ENCODE results near the gene INSIG1.

DNA sequence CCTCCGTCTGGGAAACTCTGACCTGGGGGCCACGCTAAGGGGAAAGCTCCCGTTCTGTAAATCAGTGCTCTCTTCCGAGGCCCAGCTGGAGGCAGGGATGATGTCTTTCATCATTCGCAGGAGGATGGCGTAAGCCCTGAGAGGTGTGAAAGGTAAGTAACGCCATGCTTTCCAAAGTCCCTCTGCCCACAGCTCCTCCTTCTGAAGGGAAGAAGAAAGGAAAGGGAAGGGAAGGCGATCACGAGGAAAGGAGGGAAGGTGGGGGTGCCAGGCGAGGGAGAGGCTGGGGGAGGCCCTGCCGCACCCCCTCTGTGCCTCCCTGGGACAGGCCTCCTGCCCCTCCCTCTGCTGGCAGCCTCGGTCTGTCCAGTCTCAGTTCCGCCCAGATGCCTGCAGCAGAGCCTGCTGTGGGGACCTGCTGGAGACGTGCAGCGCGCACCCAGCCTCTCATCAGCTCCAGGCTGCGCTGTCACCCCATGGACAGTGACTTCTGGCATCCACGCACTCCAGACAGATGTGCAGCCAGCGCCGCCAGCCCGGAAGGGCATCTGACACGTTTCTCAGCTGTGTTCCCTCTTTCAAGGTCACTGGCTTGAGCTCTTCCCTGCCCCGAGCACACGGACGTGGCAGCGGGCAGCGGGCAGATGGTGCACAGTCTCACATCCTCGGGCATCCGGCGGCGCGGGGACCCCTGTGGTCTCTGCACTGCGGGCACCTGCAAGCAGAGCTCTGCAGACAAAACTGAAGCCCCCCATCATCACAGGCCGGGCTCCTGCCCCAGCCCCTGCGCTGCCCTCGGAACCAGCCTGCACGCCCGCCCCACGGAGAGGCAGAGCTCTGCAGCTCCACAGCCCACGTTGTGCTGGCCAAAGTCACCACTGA lies 60.6 kb downstream of the INSIG1 start:
- TF ChIP-seq, protein P1, sequence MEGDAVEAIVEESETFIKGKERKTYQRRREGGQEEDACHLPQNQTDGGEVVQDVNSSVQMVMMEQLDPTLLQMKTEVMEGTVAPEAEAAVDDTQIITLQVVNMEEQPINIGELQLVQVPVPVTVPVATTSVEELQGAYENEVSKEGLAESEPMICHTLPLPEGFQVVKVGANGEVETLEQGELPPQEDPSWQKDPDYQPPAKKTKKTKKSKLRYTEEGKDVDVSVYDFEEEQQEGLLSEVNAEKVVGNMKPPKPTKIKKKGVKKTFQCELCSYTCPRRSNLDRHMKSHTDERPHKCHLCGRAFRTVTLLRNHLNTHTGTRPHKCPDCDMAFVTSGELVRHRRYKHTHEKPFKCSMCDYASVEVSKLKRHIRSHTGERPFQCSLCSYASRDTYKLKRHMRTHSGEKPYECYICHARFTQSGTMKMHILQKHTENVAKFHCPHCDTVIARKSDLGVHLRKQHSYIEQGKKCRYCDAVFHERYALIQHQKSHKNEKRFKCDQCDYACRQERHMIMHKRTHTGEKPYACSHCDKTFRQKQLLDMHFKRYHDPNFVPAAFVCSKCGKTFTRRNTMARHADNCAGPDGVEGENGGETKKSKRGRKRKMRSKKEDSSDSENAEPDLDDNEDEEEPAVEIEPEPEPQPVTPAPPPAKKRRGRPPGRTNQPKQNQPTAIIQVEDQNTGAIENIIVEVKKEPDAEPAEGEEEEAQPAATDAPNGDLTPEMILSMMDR (conservative IDR thresholded peaks at IDR 0.05; ENCODE audit: low read length) = no peak
- no peak for TF ChIP-seq EZH2phosphoT487 (IDR thresholded peaks at IDR 0.05; ENCODE audit: borderline replicate concordance)

All from Loucy (cell line).